K562 (cell line): Measurements from ENCODE around the gene CERS4. TPM values are rescaled to one million over a fixed set of nuclear protein-coding genes. Genes with fewer than 3 reads are reported as not detected.

Experiments used
- ATAC-seq: fragments of 200-7000 bp; cut with Tn5 transposase; 3 replicates; pipeline ENCODE4 v1.9.1; 2020; ENCODE audit warnings: moderate library complexity
- BruUV-seq: library from RNA; stranded (reverse); fragments of 400-500 nt; replicated peaks from 2 replicates; lab custom pipeline; 2021; lab: Mats Ljungman, UMichigan
- CTCF ChIA-PET: fragments of 300-600 bp; formaldehyde crosslinking; extraction: SDS; loops from one replicate; lab custom pipeline; 2021; ENCODE audit warnings: low intra/inter-chr PET ratio; lab: Yijun Ruan, JAX
- POLR2A ChIA-PET: fragments of 300-600, 350-650 bp; sonication (Branson Sonifier 250); formaldehyde crosslinking; extraction: SDS; loops from one replicate; lab custom pipeline; 2021; ENCODE audit warnings: antibody characterized with exemption, inconsistent platforms; lab: Yijun Ruan, JAX
- DNase-seq, 4 experiments: peaks; one replicate each; pipeline versions ENCODE4 v3.0.0 to v3.0.0-alpha.2; 2011 to 2018; ENCODE audit warnings: low spot score in 3 of 4, mixed read lengths in 3 of 4; ENCODE audit errors: extremely low read depth in 1 of 4
- FAIRE-seq: peaks from 2 replicates; lab custom pipeline; 2011; peaks lifted over from hg19 to GRCh38; lab: Jason Lieb, UNC
- H2AFZ ChIP-seq: 2 replicates; pipeline ENCODE4 v1.6.0; 2011; ENCODE audit warnings: low read depth, low read length, control low read depth, inconsistent platforms
- H3K27ac ChIP-seq: fragments of 200-600 bp; 3 replicates; pipeline ENCODE4 v1.8.0; 2011; ENCODE audit warnings: low read depth, mild to moderate bottlenecking, control low read depth, inconsistent platforms, low read length, moderate library complexity, mixed read lengths; ENCODE audit errors: extremely low read depth
- H3K27me3 ChIP-seq, 2 experiments: fragments of 300-600 bp in 1 of 2; 2 replicates in 1 of 2; 3 replicates in 1 of 2; pipeline versions ENCODE4 v1.6.0 to v1.8.0; 2011; ENCODE audit warnings: inconsistent platforms in 2 of 2, low read length in 2 of 2, mild to moderate bottlenecking in 1 of 2, mixed read lengths in 1 of 2, moderate library complexity in 1 of 2; ENCODE audit not compliant: control insufficient read depth in 2 of 2, insufficient read depth in 2 of 2
- H3K36me3 ChIP-seq: fragments of 300-600 bp; 3 replicates; pipeline ENCODE4 v1.8.0; 2011; ENCODE audit warnings: mild to moderate bottlenecking, low read length, inconsistent platforms; ENCODE audit not compliant: control insufficient read depth, insufficient read depth
- H3K4me1 ChIP-seq, 2 experiments: fragments of 200-600 bp in 1 of 2; replicated peaks in 1 of 2; 2 replicates in 1 of 2; 3 replicates in 1 of 2; pipeline versions ENCODE4 v1.5.1 to v1.8.0; 2011; ENCODE audit warnings: inconsistent platforms in 2 of 2, low read length in 2 of 2, mild to moderate bottlenecking in 1 of 2, mixed read lengths in 1 of 2, moderate library complexity in 1 of 2; ENCODE audit not compliant: control insufficient read depth in 2 of 2, insufficient read depth in 2 of 2
- H3K4me2 ChIP-seq: 2 replicates; pipeline ENCODE4 v1.6.1; 2011; ENCODE audit warnings: low read length, control low read depth, inconsistent platforms, mixed read lengths; ENCODE audit not compliant: insufficient read depth
- H3K4me3 ChIP-seq: fragments of 200-600 bp; sonication (generic), shearing (Covaris generic); 2 replicates; pipeline ENCODE4 v1.5.1; 2016; ENCODE audit warnings: control low read depth, inconsistent platforms
- H3K79me2 ChIP-seq: fragments of 200-600 bp; 3 replicates; pipeline ENCODE4 v1.8.0; 2011; ENCODE audit warnings: low read length, inconsistent platforms; ENCODE audit not compliant: control insufficient read depth, insufficient read depth
- H3K9ac ChIP-seq, 2 experiments: 2 replicates each; pipeline versions ENCODE4 v1.6.0 to v1.6.1; 2011; ENCODE audit warnings: low read depth in 2 of 2, low read length in 2 of 2, control low read depth in 1 of 2, inconsistent platforms in 1 of 2, mild to moderate bottlenecking in 1 of 2, mixed read lengths in 1 of 2; ENCODE audit not compliant: insufficient read depth in 1 of 2
- H3K9me1 ChIP-seq: one replicate; pipeline ENCODE4 v1.6.0; 2011; ENCODE audit warnings: inconsistent platforms, mild to moderate bottlenecking, low read length, moderate library complexity; ENCODE audit not compliant: control insufficient read depth, insufficient read depth
- H3K9me3 ChIP-seq: replicated peaks from 2 replicates; pipeline ENCODE4 v1.5.1; 2011; ENCODE audit warnings: low read depth, low read length, inconsistent platforms; ENCODE audit not compliant: control insufficient read depth, insufficient read depth
- H4K20me1 ChIP-seq: replicated peaks from 2 replicates; pipeline ENCODE4 v1.6.1; 2011; ENCODE audit warnings: low read length, inconsistent platforms, mixed read lengths; ENCODE audit not compliant: control insufficient read depth, insufficient read depth
- MYNN ChIP-seq, 2 experiments: sonication (generic); formaldehyde crosslinking in 1 of 2; IDR thresholded peaks; 2 replicates each; pipeline versions ENCODE4 v1.5.0 to v1.6.1; 2016 to 2020; ENCODE audit warnings: antibody characterized with exemption in 1 of 2, missing genetic modification reagents in 1 of 2
- ZNF121 ChIP-seq: sonication (generic); formaldehyde crosslinking; conservative IDR thresholded peaks from 2 replicates; pipeline ENCODE4 v1.8.0; 2022; ENCODE audit warnings: missing genetic modification reagents
- ZNF140 ChIP-seq: fragments of 250-450 bp; sonication (Bioruptor Pico); IDR thresholded peaks from 2 replicates; pipeline ENCODE4 v1.8.0; 2021; ENCODE audit warnings: moderate library complexity, mild to moderate bottlenecking, inconsistent platforms
- ZNF780A ChIP-seq: fragments of 250-450 bp; sonication (Bioruptor Pico); IDR thresholded peaks from 2 replicates; pipeline ENCODE4 v1.5.0; 2021; ENCODE audit warnings: mild to moderate bottlenecking
- WGBS: fragments of 100-300 bp; shearing (Covaris generic); methylation state at CpG from one replicate; pipeline ENCODE4 v1.1.6; 2016; ENCODE audit warnings: low coverage, mixed read lengths; ENCODE audit not compliant: insufficient coverage; ENCODE audit errors: missing lambda C conversion rate; 5-methylcytosine and 5-hydroxymethylcytosine counted together
- in situ Hi-C: fragments of 300-500 bp; cut with MboI; formaldehyde crosslinking; loops from 4 replicates; pipeline ENCODE4 v1.15.0; 2018; ENCODE audit warnings: inconsistent platforms, mixed read lengths
- intact Hi-C: fragments of 100-400 bp; cut with micrococcal nuclease; formaldehyde crosslinking; loops from 2 replicates; pipeline ENCODE4 v1.14.2; 2022
- polyA plus RNA-seq, 8 experiments: library from polyadenylated mRNA; depleted of rRNA in 4 of 8; stranded (reverse) in 5 of 8; unstranded in 3 of 8; fragments of >200 nt; fragmentation: Nextera tagmentation in 2 of 8; fragmentation: Illumina TruSeq in 1 of 8; extraction: Ambion mirVana in 2 of 8; extraction: Trizol in 1 of 8; gene quantifications; 2 replicates each; pipeline versions ENCODE4 v1.2.1 to v1.2.3, GENCODE V29; 2011 to 2014; ENCODE audit warnings: inconsistent platforms in 1 of 8, missing spikeins in 1 of 8
- total RNA-seq, 7 experiments: library from RNA; depleted of rRNA in 6 of 7; stranded (reverse); fragments of >200 nt in 6 of 7; fragmentation: Illumina TruSeq in 2 of 7; extraction: Trizol in 2 of 7; gene quantifications; 2 replicates each; pipeline versions ENCODE4 v1.2.1 to v1.2.3, GENCODE V29; 2011 to 2021; ENCODE audit warnings: low replicate concordance in 1 of 7

Gene CERS4
- total and polyA plus RNA-seq, 9 of the 15 experiments (the other 6 are each of a cell fraction or from before 2014, with no cell fraction given): 0.14 to 4.4 (median 2.9) TPM; not detected in 1

- Histone ChIP-seq H3K27ac (no peak overlapping the region), H3K4me2 (no peak overlapping the region), H3K9ac (no peak overlapping the region), H3K9me3 (peaks cover 13% of the 10 kb centered on the region), H4K20me1 (no peaks in the 10 kb centered on the region; the same call in 1 of the 2 replicates), H3K4me1 (peaks cover 2 to 6% of the 10 kb centered on the region in 2 experiments), H3K79me2 (no peaks in the 10 kb centered on the region), H3K36me3 (no peaks in the 10 kb centered on the region), H2AFZ (no peak overlapping the region), H3K4me3 (no peak overlapping the region), H3K9me1 (no peaks in the 10 kb centered on the region), H3K27me3 (no peaks in the 10 kb centered on the region)
- ChIA-PET CTCF (no interaction called here), POLR2A (no interaction called here)
- in situ Hi-C loops (no loop called here), intact Hi-C loops (no loop called here)
- TF ChIP-seq ZNF121 (CRISPR knock-in tag): 0 out of 2 replicates have a peak, but pooled peaks have one; percentile 19
- TF ChIP-seq ZNF140 (CRISPR knock-in tag): no peak
- TF ChIP-seq ZNF780A (CRISPR knock-in tag): no peak
- no peak for TF ChIP-seq MYNN (IDR thresholded peaks at IDR 0.05)
- no peak for TF ChIP-seq MYNN (CRISPR knock-in tag; IDR thresholded peaks at IDR 0.05)
- no peak for ATAC-seq
- WGBS: 45% methylated on average over 11 of the region's 11 CpGs
- no TSS peak for BruUV-seq
- FAIRE-seq: peak; percentile 11
- DNase-seq: no peak
Observed at GRCh38 chr19:8245869-8246835, 37.0 kb downstream of the CERS4 start.
